NCI-H2107 treated with DMSO at 0.1 percent for 48 hours (cell line): ENCODE measurements around the gene RAB31.
"Not testable (repeated sequence)": the region's sequence is repeated elsewhere in the genome, so short reads cannot be mapped to it uniquely, and the experiment has no call there.

Experiments used
- DNase-seq: peaks from one replicate; lab custom pipeline; 2025; ENCODE audit not compliant: unreplicated experiment; lab: John Stamatoyannopoulos, UW

The RAB31 gene

DNA sequence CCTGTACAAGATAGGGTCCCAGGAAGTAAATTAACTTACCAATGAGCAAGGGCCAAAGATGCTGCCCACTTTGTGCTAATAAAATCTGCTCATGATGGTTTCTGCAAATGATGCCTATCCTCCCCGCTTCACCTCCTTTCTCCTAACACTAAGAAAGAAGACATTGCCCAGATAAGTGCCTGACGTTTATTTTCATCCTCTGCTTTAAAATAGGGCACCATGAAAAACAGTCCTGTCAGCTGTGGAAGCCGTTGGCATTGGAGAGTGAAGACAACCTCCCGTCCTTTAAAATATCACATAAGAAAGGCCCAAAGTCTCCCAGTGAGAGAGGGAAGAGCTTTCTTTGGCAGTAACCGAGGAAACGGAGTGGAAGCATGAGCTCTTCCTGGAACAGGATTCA is 176.0 kb downstream of the RAB31 start:
- DNase-seq = no peak

DNA sequence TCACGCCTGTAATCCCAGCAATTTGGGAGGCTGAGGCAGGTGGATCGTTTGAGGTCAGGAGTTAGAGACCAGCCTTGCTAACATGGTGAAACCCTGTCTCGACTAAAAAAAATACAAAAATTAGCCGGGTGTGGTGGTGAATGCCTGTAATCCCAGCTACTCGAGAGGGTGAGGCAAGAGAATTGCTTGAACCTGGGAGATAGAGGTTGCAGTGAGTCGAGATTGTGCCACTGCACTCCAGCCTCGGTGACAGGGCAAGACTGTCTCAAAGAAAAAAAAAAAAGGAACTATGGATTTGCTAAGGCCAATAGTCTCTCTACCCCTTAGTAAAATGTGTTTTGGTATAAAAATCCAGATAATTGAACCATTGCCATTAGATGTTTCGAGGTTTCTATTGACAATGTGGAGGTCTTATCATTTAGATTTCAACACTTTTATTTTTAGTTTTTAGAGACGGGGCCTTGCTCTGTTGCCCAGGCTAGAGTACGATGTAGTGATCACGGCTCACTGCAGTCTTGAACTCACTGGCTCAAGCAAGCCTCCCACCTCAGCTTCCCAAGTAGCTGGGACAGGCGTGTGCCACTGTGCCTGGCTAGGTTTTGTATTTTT is 176.5 kb downstream of the RAB31 start:
- no peak for DNase-seq

- no peak for DNase-seq
These were observed 177.3 kb downstream of the RAB31 start, which contains the start of gene TXNDC2 for GRCh38 chr18:9885170-9886004. TSS of gene TXNDC2 (plus strand) at chr18:9885973. CDS start at chr18:9886681, 708 bp downstream.

DNA sequence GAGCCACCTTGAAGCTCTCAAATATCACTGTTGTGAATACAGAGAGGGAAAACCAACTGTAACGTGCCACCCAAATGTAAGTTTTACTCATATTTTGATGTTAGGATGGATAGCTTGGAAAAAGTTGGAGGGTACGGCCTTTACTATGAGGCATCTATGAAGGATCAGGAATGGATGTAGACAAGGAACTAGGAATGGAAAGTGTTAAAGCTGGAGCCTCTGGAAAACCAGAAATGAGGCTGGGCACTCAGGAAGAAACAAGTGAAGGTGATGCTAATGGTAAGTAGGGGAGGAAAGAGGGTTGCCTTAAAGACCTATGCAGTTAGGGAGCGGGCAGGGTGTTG is 177.9 kb downstream of the RAB31 start:
- no peak for DNase-seq

GRCh38 chr18:9887992-9888391 is 179.9 kb downstream of the RAB31 start:
- no peak for DNase-seq

DNA sequence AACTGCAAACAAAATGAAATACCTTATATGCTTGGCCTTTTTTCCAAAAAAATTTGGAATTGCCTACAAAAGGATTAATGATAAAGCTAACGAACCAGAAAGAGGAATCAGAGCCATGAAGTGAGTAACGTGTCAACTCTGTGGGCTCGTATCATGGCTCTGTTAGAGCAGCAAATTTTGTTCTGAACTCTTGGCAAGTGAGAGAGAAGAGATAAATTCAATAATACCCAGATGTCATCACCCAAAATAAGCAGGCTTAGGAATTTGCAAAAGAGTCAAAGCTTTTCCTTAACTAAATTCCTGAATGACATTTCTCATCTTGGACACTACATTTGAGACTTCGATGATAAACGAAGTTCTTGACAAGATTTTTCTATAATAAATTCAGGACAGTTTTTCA is 182.1 kb downstream of the RAB31 start:
- DNase-seq = no peak

DNA sequence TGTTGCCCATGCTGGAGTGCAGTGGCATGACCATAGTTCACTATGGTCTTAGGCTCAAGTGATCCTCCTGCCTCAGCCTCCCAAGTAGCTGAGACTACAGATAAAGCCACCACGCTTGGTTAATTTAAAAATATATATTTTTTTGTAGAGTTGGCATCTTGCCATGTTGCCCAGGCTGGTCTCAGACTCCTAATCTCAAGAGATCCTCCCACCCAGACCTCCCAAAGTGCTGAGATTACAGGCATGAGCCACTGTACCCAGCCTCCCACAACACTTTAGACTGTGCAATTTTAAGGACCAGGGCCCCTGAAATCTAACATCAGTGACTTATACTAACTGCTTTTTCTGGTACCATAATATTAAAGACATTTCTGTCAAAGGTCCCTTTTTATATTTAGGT is 182.9 kb downstream of the RAB31 start:
- no peak for DNase-seq

DNA sequence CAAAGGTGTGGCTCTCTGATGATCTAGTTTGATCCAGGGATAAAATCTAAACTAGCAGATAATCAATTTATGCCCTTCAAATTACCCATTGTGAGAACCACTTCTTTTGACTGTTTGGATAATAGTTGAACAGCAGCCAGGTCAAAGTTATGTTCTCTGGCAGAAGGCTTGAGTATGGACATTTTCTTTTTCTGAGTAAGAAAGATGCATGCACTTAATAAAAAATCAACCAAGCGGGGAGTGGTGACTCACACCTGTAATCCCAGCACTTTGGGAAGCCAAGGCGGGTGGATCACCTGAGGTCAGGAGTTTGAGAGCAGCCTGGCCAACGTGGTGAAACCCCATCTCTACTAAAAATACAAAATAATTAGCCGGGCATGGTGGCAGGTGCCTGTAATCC is 183.4 kb downstream of the RAB31 start:
- not testable (repeated sequence) for DNase-seq

DNA sequence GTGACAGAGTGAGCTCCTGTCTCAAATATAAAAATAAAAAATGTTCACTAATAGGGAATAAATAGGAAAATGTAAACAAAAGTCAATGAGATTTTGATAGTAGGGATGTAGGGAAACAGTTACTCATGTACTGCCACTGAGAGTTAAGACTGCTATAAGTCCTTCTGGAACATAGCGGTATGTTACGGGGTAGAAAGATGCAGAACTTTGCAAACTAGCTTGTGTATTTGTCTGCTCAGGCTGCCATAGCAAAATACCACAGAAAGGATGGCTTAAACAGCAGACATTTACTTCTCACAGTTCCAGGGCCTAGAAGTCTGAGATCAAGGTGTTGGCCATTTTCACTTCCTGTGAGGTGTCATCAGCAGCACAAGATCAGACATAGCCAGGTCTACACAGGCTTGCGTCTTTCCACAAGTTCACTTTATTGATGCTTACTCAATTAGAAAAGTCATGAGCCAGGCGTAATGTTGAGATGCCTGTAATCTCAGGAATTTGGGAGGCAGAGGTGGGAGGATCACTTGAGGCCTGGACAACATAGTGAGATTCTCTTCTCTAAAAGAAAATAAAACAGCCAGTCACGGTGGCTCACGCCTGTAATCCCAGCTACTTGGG is 186.5 kb downstream of the RAB31 start:
- no peak for DNase-seq

GRCh38 chr18:9897129-9897528 is 189.0 kb downstream of the RAB31 start:
- DNase-seq = no peak

- not testable (repeated sequence) for DNase-seq
These were observed 189.7 kb downstream of the RAB31 start for GRCh38 chr18:9897787-9898291.

DNA sequence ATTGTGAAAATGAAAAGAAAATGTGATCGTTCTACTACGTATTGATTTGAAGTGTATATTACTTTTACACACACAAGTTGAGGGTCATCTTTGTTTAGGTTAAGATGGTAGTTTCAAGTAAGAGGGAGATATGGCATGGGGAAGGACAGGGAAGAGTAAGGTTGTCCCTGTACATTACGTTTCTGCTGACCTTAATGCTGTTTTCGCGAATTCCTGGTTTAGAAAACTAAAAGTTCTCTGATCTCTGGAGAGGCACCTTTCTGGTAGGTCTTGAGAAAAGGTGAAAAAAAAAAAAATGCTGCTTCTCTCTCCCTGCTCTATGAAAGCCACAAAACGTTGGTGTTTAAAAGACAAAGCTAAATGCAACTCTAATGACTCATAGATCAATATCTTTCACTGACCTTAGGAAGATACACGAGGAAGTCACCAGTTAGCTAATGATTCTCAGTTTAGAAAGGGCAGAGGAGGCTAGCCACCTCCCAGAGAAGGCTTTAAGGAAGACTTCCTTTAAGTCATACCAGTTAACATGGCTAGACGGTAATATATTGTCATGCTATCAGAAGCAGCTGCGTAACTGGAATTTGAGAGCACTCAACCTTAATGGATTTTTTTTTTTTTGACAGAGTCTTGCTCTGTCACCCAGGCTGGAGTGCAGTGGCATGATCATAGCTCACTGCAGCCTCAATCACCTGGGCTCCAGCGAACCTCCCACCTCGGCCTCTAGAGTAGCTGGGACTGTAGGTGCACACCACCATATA is 190.9 kb downstream of the RAB31 start:
- DNase-seq = peak; percentile 22

- DNase-seq = not testable (repeated sequence)
These were observed 191.4 kb downstream of the RAB31 start for GRCh38 chr18:9899550-9899930.

DNA sequence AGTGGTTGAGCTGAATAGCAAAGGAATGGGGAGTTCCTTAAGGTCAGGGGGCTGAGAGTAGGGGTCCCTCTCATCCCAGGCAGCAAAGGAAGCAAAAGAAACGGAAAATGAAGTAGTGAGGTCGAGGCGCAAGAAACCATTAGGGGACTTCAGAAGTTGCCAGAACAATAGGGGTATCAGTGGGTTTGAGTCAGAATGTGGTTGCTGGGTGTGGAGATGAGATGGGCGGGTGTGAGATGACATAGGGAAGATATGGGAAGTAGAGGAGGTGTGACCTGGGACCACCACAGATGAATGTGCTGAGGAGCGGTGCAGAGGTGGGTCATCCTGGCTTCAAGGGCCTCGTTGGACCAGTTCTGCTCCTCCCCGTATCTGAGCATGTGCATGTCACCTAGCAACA is 192.6 kb downstream of the RAB31 start:
- DNase-seq = no peak

DNA sequence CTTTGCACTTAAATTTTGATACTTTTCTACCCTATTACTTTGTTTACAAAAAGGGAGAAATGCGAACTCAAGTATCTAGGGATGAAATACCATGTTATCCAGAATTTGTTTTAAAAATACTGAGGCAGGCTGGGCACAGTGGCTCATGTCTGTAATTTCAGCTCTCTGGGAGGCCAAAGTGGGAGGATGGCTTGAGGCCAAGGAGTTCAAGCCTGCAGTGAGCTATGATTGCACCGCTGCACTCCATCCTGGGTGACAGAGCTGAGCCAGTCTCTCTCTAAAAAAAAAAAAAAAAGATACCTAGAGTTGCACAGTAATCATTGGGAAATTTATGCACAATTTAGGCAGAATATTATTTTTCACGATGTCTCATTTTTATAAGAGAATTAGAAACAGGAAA is 193.3 kb downstream of the RAB31 start:
- no peak for DNase-seq

- not testable (repeated sequence) for DNase-seq
These were observed 194.2 kb downstream of the RAB31 start for GRCh38 chr18:9902264-9902663.

- DNase-seq = no peak
These were observed 194.7 kb downstream of the RAB31 start for GRCh38 chr18:9902832-9903231.

DNA sequence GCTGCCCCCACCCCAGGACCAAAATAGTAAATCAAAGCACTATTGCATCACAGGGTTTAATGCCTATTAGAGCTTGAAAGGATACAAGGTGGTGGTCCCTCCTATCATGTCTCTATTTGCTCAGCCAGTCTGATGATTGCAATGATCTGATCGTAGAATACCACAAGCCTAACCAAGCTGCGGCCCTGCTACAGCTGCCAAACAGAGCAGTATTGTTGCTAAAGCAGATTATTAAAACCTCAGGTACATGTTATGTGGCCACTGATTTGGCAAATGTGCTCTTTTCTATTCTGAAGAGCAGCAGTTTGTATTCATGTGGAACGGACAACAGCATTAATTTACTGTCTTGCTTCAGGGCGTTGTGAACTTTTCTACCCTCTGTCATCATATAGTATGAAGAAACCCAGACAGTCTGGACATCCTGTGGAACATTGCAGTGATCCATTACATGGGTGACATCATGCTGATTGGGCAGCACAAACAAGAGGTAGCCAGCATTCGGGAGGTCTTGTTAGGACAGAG is 197.4 kb downstream of the RAB31 start:
- DNase-seq = no peak

GRCh38 chr18:9906481-9906880 is 198.4 kb downstream of the RAB31 start:
- no peak for DNase-seq

DNA sequence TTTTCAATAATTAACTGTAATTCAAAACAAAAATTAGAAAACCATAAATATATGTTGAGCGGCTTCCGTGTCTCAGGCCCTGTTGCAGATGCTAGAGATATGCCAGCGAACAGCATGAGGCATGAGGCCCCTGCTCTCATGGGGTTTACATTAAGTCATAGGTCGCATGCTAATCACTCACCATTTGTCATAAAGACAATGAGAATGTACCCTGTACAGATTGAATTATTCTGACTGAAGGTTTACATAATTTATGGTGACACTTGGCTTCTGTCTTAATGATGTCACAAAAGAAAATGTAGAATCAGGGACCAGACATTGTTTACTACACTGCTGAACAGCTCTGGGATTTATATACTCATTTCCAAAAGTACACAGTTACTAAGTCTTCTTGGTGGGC is 199.8 kb downstream of the RAB31 start:
- DNase-seq = no peak

DNA sequence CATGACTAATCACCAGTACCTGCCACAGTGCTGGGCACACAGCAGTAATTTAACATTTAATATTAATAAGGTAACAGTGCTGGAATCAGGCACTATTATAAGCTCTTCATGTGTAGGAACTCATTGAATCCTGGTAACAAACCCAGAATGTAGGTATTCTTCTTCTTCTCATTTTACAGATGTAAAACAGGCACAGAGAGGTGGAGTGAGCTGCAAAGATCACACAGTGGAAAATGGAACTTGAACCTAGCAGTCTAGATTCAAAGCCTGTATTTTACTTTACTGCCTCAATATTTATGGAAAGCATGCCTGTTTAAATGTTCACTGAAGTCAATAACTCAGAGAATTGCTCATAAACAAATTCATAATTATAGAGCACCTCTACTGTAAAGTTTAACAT is 202.0 kb downstream of the RAB31 start:
- DNase-seq = no peak
